K562 (cell line): Measurements from ENCODE around the gene ANKMY1. TPM values are rescaled to one million over a fixed set of nuclear protein-coding genes. Genes with fewer than 3 reads are reported as not detected.

Source experiments
- ATAC-seq: fragments of 200-7000 bp; cut with Tn5 transposase; 3 replicates; pipeline ENCODE4 v1.9.1; 2020; ENCODE audit warnings: moderate library complexity
- BruUV-seq: library from RNA; stranded (reverse); fragments of 400-500 nt; replicated peaks from 2 replicates; lab custom pipeline; 2021; lab: Mats Ljungman, UMichigan
- CTCF ChIA-PET: fragments of 300-600 bp; formaldehyde crosslinking; extraction: SDS; loops from one replicate; lab custom pipeline; 2021; ENCODE audit warnings: low intra/inter-chr PET ratio; lab: Yijun Ruan, JAX
- POLR2A ChIA-PET: fragments of 300-600, 350-650 bp; sonication (Branson Sonifier 250); formaldehyde crosslinking; extraction: SDS; loops from one replicate; lab custom pipeline; 2021; ENCODE audit warnings: antibody characterized with exemption, inconsistent platforms; lab: Yijun Ruan, JAX
- DNase-seq, 4 experiments: peaks; one replicate each; pipeline versions ENCODE4 v3.0.0 to v3.0.0-alpha.2; 2011 to 2018; ENCODE audit warnings: low spot score in 3 of 4, mixed read lengths in 3 of 4; ENCODE audit errors: extremely low read depth in 1 of 4
- FAIRE-seq: peaks from 2 replicates; lab custom pipeline; 2011; peaks lifted over from hg19 to GRCh38; lab: Jason Lieb, UNC
- H2AFZ ChIP-seq: 2 replicates; pipeline ENCODE4 v1.6.0; 2011; ENCODE audit warnings: low read depth, low read length, control low read depth, inconsistent platforms
- H3K27ac ChIP-seq: fragments of 200-600 bp; 3 replicates; pipeline ENCODE4 v1.8.0; 2011; ENCODE audit warnings: low read depth, mild to moderate bottlenecking, control low read depth, inconsistent platforms, low read length, moderate library complexity, mixed read lengths; ENCODE audit errors: extremely low read depth
- H3K27me3 ChIP-seq, 2 experiments: fragments of 300-600 bp in 1 of 2; 2 replicates in 1 of 2; 3 replicates in 1 of 2; pipeline versions ENCODE4 v1.6.0 to v1.8.0; 2011; ENCODE audit warnings: inconsistent platforms in 2 of 2, low read length in 2 of 2, mild to moderate bottlenecking in 1 of 2, mixed read lengths in 1 of 2, moderate library complexity in 1 of 2; ENCODE audit not compliant: control insufficient read depth in 2 of 2, insufficient read depth in 2 of 2
- H3K36me3 ChIP-seq: fragments of 300-600 bp; 3 replicates; pipeline ENCODE4 v1.8.0; 2011; ENCODE audit warnings: mild to moderate bottlenecking, low read length, inconsistent platforms; ENCODE audit not compliant: control insufficient read depth, insufficient read depth
- H3K4me1 ChIP-seq, 2 experiments: fragments of 200-600 bp in 1 of 2; replicated peaks in 1 of 2; 2 replicates in 1 of 2; 3 replicates in 1 of 2; pipeline versions ENCODE4 v1.5.1 to v1.8.0; 2011; ENCODE audit warnings: inconsistent platforms in 2 of 2, low read length in 2 of 2, mild to moderate bottlenecking in 1 of 2, mixed read lengths in 1 of 2, moderate library complexity in 1 of 2; ENCODE audit not compliant: control insufficient read depth in 2 of 2, insufficient read depth in 2 of 2
- H3K4me2 ChIP-seq: 2 replicates; pipeline ENCODE4 v1.6.1; 2011; ENCODE audit warnings: low read length, control low read depth, inconsistent platforms, mixed read lengths; ENCODE audit not compliant: insufficient read depth
- H3K4me3 ChIP-seq: fragments of 200-600 bp; sonication (generic), shearing (Covaris generic); 2 replicates; pipeline ENCODE4 v1.5.1; 2016; ENCODE audit warnings: control low read depth, inconsistent platforms
- H3K79me2 ChIP-seq: fragments of 200-600 bp; 3 replicates; pipeline ENCODE4 v1.8.0; 2011; ENCODE audit warnings: low read length, inconsistent platforms; ENCODE audit not compliant: control insufficient read depth, insufficient read depth
- H3K9ac ChIP-seq, 2 experiments: 2 replicates each; pipeline versions ENCODE4 v1.6.0 to v1.6.1; 2011; ENCODE audit warnings: low read depth in 2 of 2, low read length in 2 of 2, control low read depth in 1 of 2, inconsistent platforms in 1 of 2, mild to moderate bottlenecking in 1 of 2, mixed read lengths in 1 of 2; ENCODE audit not compliant: insufficient read depth in 1 of 2
- H3K9me1 ChIP-seq: one replicate; pipeline ENCODE4 v1.6.0; 2011; ENCODE audit warnings: inconsistent platforms, mild to moderate bottlenecking, low read length, moderate library complexity; ENCODE audit not compliant: control insufficient read depth, insufficient read depth
- H3K9me3 ChIP-seq: replicated peaks from 2 replicates; pipeline ENCODE4 v1.5.1; 2011; ENCODE audit warnings: low read depth, low read length, inconsistent platforms; ENCODE audit not compliant: control insufficient read depth, insufficient read depth
- H4K20me1 ChIP-seq: replicated peaks from 2 replicates; pipeline ENCODE4 v1.6.1; 2011; ENCODE audit warnings: low read length, inconsistent platforms, mixed read lengths; ENCODE audit not compliant: control insufficient read depth, insufficient read depth
- ERF ChIP-seq: fragments of 450-650 bp; formaldehyde crosslinking; IDR thresholded peaks from 2 replicates; pipeline ENCODE4 v1.4.0; 2020; ENCODE audit warnings: mild to moderate bottlenecking, mixed read lengths
- HEY1 ChIP-seq: fragments of 250-450 bp; sonication (Bioruptor Pico); IDR thresholded peaks from 2 replicates; pipeline ENCODE4 v1.5.0; 2020; ENCODE audit warnings: mild to moderate bottlenecking, moderate library complexity, borderline replicate concordance
- KDM2B ChIP-seq: fragments of 250-450 bp; sonication (Bioruptor Pico); IDR thresholded peaks from 2 replicates; pipeline ENCODE4 v1.8.0; 2021; ENCODE audit warnings: mild to moderate bottlenecking, moderate library complexity
- MCM3 ChIP-seq: fragments of 450-650 bp; IDR thresholded peaks from 2 replicates; pipeline ENCODE4 v1.6.1; 2016
- MNT ChIP-seq, 2 experiments: fragments of 450-650 bp; conservative IDR thresholded peaks; 2 replicates each; pipeline ENCODE4 v1.6.1; 2017; ENCODE audit warnings: mild to moderate bottlenecking in 2 of 2, moderate library complexity in 2 of 2
- NBN ChIP-seq: fragments of 450-650 bp; IDR thresholded peaks from 2 replicates; pipeline ENCODE4 v1.6.1; 2016; ENCODE audit warnings: low read depth, mild to moderate bottlenecking
- RBM14 ChIP-seq: fragments of 200-400 bp; formaldehyde crosslinking; IDR thresholded peaks from 2 replicates; pipeline ENCODE4 v1.6.1; 2018; ENCODE audit warnings: low read depth, mild to moderate bottlenecking, low read length, moderate library complexity, borderline replicate concordance; ENCODE audit not compliant: insufficient read depth
- RUNX1 ChIP-seq: sonication (generic); IDR thresholded peaks from 2 replicates; pipeline ENCODE4 v1.6.1; 2016; ENCODE audit warnings: antibody characterized with exemption, low read depth
- WGBS: fragments of 100-300 bp; shearing (Covaris generic); methylation state at CpG from one replicate; pipeline ENCODE4 v1.1.6; 2016; ENCODE audit warnings: low coverage, mixed read lengths; ENCODE audit not compliant: insufficient coverage; ENCODE audit errors: missing lambda C conversion rate; 5-methylcytosine and 5-hydroxymethylcytosine counted together
- in situ Hi-C: fragments of 300-500 bp; cut with MboI; formaldehyde crosslinking; loops from 4 replicates; pipeline ENCODE4 v1.15.0; 2018; ENCODE audit warnings: inconsistent platforms, mixed read lengths
- intact Hi-C: fragments of 100-400 bp; cut with micrococcal nuclease; formaldehyde crosslinking; loops from 2 replicates; pipeline ENCODE4 v1.14.2; 2022
- polyA plus RNA-seq, 8 experiments: library from polyadenylated mRNA; depleted of rRNA in 4 of 8; stranded (reverse) in 5 of 8; unstranded in 3 of 8; fragments of >200 nt; fragmentation: Nextera tagmentation in 2 of 8; fragmentation: Illumina TruSeq in 1 of 8; extraction: Ambion mirVana in 2 of 8; extraction: Trizol in 1 of 8; gene quantifications; 2 replicates each; pipeline versions ENCODE4 v1.2.1 to v1.2.3, GENCODE V29; 2011 to 2014; ENCODE audit warnings: inconsistent platforms in 1 of 8, missing spikeins in 1 of 8
- total RNA-seq, 7 experiments: library from RNA; depleted of rRNA in 6 of 7; stranded (reverse); fragments of >200 nt in 6 of 7; fragmentation: Illumina TruSeq in 2 of 7; extraction: Trizol in 2 of 7; gene quantifications; 2 replicates each; pipeline versions ENCODE4 v1.2.1 to v1.2.3, GENCODE V29; 2011 to 2021; ENCODE audit warnings: low replicate concordance in 1 of 7

Gene ANKMY1
- total and polyA plus RNA-seq, 9 of the 15 experiments (the other 6 are each of a cell fraction or from before 2014, with no cell fraction given), result 0.75 to 15.1 (median 11.7) TPM

GRCh38 chr2:240432430-240432819 is 125.4 kb downstream of the ANKMY1 start:
- no peaks in the 10 kb centered on the region for H3K79me2 ChIP-seq
- intact Hi-C loops (no loop called here), in situ Hi-C loops (no loop called here)
- WGBS, result 6% methylated on average over 3 of the region's 9 CpGs
- H3K9ac ChIP-seq, result no peak overlapping the region
- H3K27ac ChIP-seq, result no peak overlapping the region
- no peak overlapping the region for H3K4me3 ChIP-seq
- no peak overlapping the region for H2AFZ ChIP-seq
- BruUV-seq, result no TSS peak
- no peak for ATAC-seq
- H3K36me3 ChIP-seq, result no peaks in the 10 kb centered on the region
- no peak for DNase-seq
- ChIA-PET CTCF (no interaction called here), POLR2A (no interaction called here)
- H4K20me1 ChIP-seq, result peaks cover 4% of the 10 kb centered on the region; the same call in 1 of the 2 replicates
- TF ChIP-seq MNT (conservative IDR thresholded peaks at IDR 0.05), result no peak
- TF ChIP-seq HEY1, result no peak
- no peak for TF ChIP-seq KDM2B (CRISPR knock-in tag)
- TF ChIP-seq RUNX1, result no peak
- no peak for TF ChIP-seq RBM14
- TF ChIP-seq NBN, result no peak
- TF ChIP-seq MCM3, result no peak
- TF ChIP-seq ERF (CRISPR knock-in tag), result no peak
- H3K4me2 ChIP-seq, result no peak overlapping the region
- FAIRE-seq, result no peak
- H3K9me1 ChIP-seq, result peaks cover 2% of the 10 kb centered on the region
- H3K27me3 ChIP-seq, result peaks cover 6 to 48% of the 10 kb centered on the region in 2 experiments; a peak in 4 of 5 replicates
- peaks cover 0 to 30% of the 10 kb centered on the region in 2 experiments; a peak in 3 of 5 replicates for H3K4me1 ChIP-seq
- H3K9me3 ChIP-seq, result no peaks in the 10 kb centered on the region
